Stimulated activated CD8-positive, alpha-beta memory T cell treated with anti-CD3 and anti-CD28 coated beads, Interleukin-12 subunit alpha, Interleukin-12 subunit beta, amount 100 ng/mL, for 24 hours (primary cell): ENCODE results near the gene DUSP15.
"Not testable (repeated sequence)": the region's sequence is repeated elsewhere in the genome, so short reads cannot be mapped to it uniquely, and the experiment has no call there.

Source experiments
- DNase-seq: peaks from one replicate; pipeline ENCODE4 v3.0.0-alpha.2; 2020; ENCODE audit errors: extremely low read depth

The DUSP15 gene

DNA sequence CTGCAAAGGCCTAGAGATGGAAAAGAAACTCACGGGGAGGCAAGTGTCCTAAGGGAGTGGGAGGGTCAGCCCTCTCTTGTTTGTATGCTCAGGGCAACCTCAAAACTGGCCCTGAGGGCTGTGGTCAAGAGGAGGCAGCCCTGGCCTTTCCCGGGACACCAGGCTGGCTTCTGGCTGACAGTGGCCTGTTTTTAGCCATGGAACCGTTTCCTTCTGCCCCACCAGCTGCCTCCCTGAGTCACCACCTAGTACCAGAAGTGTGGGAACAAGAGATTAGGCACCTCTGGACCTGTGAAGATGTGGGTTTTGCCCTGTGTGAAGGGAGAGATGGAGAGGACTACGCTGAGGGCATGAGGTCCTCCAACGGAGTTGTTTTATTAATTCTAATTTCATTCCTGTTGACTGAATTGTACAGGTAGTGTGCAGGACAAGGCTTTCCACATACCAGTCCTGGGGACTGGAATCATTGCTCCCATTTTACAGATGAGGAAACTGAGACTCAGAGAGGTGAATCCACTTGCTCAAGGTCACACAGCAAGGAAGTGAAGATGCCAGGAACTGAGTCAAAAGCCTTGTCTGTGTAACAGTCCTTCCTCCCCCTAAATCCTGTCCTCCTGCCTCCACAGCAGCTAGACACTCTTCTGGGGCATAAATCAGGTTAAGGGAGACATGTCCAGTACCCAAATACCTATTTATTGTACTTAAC, 30.4 kb downstream of the DUSP15 start:
- no peak for DNase-seq

DNA sequence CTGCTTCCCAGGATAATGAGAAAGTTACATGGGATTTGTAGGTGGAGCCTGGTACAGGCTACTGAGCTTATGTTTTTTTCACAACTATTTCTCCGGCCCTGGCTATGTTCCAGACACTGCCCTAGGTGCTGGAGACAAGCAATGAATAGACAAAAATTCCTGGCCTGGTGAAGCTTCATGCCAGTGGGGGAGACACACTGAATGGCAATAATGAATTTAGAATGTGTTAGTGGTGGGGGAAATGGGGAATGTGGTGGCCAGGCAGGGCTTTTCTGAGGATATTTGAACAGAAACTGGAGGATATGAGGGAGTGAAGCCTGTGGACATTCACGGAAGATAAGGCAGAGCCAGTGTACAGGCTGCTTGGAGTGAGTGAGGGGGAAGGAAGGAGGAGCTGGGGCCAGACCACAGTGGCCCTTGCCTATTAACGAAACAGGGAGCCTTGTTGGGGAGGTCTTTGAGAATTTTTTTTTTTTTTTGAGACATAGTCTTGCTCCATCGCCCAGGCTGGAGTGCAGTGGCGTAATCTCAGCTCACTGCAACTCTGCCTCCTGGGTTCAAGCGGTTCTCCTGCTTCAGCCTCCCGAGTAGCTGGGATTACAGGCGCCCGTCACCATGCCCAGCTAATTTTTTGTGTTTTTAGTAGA, 31.6 kb downstream of the DUSP15 start:
- no peak for DNase-seq

DNA sequence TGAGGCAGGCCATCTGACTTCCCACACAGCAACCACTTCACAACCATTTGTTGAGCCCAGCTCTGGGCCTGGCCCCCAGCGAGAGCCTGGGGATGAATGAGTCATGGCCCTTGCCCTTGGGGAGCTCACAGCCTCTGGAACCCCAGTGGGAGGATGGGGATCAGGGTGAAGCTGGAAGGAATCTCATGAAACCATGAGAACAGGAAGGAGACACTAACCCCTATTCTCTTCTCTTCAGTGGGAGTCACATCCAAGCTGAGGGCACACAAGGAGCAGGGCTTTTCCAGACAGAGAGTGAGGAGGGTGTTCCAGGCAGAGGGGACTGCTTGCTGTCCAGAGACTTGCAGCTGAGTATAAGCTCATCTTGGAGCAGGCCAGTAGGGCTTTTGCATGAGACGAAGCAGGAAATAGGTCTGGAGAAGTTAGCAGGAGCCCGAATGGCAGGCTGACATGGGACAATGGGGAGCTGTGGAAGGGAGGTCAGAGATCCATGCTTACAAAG, 32.4 kb downstream of the DUSP15 start:
- no peak for DNase-seq

DNA sequence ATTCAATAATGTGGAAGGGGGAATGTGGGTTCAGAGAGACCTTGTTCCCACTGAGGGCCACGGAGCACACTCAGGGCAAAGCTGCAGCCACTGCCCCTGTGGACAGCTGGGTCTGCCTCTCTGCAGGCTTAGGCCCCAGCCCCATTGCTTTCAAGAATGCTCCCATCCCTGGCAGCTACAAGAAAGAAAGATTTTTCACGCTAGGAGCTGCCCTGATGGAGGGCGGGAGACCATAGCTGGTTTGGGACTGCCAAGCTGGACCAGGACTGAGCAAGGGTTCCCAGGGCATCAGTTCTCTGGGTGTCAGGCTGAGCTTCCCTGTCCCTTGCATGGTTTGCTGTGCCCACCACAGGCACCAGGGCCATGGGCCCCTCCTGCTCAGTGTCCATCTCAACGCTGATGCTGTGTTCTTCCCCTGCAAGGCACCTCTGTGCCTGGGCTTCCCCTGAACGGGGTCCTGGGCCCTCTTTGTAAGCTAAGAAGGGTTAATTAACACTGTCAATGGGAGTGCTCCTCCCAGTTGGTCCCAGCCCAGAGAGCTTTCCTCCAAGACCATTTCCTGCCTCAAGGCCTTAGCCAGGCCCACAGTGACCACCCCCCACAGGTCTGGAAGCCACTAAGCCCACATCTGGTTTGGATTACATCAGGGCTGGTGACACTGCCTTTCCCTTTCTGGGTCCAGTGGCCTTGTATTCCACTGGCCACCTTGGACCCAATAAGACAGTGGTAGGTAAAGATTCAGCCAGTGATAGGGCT, 33.3 kb downstream of the DUSP15 start:
- DNase-seq, result no peak

DNA sequence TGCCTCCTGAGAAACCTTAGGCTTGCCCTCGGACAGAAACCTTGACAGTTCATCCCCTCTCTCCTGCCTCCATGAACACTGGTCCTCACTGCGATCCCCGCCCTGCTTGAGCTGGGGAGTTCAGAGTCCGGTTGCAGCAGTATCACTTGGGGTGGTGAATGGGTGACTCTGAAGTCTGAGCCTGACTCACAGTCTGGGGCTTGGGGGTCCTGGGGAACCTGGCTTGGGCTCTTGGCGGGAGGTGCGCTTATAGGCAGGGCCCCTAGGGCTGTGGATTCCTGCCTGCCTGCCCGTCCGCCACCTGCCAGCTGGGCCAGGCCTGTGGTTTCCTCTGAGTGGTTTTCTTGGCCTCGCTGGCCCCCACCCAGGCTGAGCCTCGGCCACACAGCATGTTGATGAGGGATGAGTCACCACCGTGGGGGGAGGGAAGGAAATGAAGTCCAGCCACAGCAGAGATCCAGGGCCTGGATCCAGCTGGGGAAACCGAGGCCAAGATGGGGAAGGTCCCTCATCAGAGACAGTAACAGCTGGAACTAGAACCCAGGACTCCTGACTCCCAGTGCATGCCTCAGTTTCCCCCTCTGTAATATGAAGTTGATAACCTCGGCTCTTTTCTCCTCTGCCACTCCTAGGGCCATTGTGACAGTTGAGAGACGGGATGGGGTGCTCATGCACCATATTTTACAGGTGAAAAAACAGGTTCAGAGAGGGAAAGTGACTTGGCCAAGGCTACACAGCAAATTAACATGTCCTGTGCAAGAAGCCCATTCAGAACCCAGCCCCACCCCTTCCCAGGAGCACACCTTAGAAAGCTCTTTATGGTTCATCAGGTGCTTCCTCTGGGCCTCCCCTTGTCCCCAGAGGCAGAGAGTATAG, 34.1 kb downstream of the DUSP15 start:
- no peak for DNase-seq

DNA sequence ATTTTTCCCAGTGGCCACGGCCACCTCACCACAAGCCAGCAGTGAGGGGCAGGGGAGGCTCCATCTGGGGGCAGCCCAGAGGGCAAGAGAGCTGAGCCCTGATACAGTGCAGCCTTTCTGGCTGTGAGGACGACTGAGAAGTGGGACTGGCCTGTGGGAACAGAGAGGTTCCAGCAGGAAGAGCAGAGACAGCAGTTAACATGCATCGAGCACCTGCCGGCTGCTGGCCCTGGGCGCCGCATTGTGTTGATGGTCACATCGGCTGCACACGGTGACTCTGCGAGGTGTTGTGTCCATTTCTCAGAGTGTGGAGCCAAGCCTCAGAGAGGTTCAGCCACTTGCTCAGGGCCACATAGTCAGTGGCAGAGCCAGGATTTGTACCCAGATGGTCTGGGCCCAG, 34.8 kb downstream of the DUSP15 start:
- DNase-seq, result no peak

DNA sequence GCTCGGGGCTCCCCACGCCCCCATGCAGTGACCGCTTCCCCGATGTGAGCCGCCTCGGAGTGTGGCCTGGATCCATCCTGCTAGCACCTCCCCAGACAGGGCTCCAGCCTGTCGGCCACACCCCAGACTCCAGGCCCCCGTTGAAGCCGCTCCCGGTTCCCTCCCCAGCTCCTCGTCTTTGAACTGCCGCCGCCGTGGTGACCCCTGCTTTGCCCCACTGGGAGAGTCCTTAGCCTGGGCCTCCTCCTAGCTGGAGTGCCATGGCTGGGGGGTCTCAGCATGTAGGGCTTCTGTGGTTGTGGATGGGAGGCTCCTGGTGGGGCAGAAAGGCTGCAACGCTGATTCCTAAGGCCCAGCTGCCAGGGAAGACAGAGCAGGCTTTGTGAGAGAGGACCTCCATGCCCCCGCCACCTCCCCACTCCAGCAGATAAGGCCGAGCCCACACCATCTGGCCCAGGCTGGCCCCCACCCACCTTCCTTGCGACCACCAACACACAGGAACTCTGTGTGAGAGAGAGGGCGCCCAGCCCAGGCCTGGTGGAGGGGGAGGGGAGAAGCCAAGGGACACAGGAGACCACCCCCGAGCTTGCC, 36.3 kb downstream of the DUSP15 start:
- DNase-seq, result no peak

DNA sequence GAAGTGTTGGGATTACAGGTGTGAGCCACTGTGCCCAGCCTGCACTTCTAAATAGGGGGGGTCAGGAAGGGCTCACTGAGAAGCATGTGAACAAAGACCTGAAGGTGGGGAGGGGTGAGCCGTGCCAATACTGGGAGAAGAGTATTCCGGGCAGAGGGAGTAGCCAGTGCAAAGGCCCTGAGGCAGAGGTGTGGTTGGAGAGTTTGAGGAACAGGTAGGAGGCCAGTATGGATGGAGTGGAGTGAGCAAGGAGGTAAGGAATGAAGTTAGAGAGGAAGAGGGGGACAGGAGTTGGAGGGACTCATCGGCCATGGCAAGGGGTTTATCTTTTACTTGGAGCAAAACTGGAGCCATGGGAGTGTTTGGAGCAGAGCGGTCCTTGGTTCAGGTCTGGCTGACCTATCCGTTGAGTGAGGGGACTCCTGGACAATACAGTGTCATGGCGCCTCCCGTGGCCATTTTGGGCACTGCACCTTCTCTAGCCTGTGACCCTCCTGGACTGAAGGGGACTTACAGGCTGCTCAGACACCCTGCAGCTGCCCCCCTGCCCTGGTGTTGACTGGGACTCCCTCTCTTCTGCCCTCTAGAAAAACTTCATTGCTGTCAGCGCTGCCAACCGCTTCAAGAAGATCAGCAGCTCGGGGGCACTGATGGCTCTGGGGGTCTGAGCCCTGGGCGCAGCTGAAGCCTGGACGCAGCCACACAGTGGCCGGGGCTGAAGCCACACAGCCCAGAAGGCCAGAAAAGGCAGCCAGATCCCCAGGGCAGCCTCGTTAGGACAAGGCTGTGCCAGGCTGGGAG, 37.0 kb downstream of the DUSP15 start:
- DNase-seq, result peak; percentile 24

DNA sequence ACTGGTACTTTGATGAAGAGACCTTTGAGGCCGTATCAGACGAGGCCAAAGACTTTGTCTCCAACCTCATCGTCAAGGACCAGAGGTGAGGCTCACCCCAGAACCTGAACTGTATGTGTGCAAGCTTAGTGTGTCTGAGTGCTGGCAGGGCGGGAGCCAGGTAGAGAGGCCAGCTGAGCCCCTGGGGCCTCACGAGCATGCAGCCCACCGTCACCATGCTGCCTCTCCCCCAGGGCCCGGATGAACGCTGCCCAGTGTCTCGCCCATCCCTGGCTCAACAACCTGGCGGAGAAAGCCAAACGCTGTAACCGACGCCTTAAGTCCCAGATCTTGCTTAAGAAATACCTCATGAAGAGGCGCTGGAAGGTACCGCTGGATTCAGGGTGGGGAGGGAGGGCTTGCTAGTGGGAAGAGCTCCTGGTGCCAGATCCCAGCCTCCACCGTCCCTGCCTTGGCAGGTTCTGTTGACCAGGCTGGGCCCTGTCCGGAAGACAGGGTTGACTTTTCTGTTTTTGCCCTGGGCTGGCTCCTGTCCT, 38.5 kb downstream of the DUSP15 start:
- no peak for DNase-seq

DNA sequence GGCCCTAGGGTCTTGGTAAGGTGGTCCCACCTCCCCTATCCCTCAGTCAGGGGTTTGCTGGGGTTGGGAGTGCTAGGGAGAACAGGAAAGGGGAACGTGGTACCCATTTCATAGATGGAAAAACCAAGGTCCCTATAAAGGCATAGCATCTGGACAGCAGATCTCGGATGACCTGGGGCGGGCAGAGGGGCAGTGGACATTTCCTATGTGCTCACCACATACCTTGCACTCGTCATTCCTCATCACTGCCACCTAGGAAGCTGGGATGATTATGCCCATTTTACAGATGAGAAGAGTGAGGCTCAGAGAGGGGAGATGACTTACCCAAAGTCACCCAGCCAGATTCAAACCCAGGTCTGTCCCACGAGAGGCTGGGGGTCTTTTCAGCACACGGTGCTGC, 39.1 kb downstream of the DUSP15 start:
- DNase-seq, result no peak

DNA sequence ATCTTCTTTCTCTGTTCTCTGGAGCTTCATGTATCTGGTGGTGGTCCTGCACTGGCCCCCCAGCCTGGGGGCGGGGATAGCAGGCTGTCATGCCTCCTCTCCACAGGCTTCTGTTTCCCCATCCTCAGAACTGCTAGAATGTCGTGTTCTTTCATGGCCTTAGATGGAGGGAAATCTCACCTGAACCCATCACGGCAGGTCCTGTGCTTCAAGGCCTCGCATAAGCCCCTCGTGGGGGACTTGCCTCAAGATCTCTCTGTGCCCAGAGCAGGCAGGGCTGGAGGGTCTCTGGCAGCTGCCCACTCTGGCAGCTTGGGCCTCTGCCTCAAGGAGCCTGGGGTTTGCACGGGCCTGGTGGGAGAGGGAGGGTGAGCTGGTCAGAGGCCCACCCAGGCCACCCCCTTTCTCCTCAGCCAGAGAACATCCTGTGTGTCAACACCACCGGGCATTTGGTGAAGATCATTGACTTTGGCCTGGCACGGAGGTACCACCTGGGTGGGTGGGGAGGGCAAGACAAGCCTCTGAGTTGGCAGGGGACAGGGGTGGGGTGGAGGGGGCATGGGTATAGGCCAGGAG, 39.8 kb downstream of the DUSP15 start:
- no peak for DNase-seq

DNA sequence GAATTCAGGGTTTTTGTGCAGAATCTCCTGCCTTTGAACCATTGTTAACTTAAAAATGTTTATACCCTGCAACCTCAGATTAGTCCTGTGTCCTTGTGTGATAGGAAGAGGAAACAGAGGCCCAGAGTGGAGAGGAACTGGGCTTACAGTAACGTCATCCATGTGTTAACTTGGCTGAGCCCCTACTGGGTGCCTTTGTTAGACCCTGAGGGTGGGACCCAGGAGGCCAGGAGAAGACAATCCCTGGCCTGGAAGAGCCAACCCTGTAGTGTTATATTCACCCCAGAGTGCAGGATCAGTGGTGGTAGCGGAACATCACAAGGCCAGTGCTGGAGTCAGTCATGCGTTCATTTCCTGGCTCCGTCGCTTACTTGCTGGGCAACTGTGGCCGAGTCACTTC, 40.6 kb downstream of the DUSP15 start:
- no peak for DNase-seq

DNA sequence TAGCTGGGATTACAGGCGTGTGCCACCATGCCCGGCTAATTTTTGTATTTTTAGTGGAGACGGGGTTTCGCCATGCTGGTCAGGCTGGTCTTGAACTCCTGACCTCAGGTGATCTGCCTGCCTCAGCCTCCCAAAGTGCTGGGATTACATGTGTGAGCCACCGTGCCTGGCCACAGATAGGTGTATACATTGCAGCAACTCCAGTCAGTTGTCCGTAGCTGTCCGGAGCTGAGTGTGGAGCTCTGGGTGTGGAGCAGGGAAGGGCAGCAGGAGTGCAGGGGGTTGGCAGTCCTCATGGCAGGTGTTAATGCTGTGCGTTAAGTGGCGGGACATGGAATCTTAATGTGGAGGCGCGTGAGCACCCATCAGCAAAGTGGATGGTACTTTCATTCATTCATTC, 42.3 kb downstream of the DUSP15 start:
- not testable (repeated sequence) for DNase-seq

DNA sequence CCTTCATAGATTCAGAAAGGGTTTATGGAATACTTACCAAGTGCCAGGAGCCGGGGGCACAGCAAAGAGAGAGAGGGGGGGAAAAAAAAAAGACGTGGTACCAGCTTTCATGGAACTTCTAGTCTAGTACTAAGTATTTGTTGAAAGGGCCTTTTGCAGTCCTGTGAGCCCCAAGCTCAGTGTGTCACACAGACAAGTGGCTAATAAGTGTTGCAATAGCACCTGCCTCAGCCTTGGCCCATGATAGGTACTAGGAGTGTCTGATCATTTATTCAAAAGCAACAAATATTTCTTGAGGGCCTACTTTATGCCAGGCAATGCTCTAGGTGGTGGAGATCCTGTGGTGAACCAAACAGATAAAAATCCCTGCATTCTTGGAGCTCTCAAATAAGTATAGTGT, 43.3 kb downstream of the DUSP15 start:
- DNase-seq, result no peak

DNA sequence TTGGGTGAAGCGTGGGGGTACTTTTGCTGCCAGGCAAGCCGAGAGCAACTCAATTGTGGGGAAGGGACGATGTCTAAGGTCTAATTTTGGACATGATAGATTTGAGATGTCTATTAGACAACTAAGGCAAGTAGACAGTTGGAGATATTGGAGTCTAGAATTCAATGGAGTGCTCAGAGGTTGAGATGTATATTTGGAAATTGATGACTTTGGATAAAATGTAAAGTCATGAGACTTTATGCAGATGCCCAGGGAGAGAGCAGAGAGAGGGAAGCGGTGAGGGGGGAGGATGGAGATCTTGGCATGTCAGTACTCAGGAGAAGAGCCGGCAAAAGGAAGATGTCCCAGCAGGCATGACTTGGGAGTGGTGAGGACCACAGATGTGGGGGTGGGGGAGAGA, 44.3 kb downstream of the DUSP15 start:
- no peak for DNase-seq

DNA sequence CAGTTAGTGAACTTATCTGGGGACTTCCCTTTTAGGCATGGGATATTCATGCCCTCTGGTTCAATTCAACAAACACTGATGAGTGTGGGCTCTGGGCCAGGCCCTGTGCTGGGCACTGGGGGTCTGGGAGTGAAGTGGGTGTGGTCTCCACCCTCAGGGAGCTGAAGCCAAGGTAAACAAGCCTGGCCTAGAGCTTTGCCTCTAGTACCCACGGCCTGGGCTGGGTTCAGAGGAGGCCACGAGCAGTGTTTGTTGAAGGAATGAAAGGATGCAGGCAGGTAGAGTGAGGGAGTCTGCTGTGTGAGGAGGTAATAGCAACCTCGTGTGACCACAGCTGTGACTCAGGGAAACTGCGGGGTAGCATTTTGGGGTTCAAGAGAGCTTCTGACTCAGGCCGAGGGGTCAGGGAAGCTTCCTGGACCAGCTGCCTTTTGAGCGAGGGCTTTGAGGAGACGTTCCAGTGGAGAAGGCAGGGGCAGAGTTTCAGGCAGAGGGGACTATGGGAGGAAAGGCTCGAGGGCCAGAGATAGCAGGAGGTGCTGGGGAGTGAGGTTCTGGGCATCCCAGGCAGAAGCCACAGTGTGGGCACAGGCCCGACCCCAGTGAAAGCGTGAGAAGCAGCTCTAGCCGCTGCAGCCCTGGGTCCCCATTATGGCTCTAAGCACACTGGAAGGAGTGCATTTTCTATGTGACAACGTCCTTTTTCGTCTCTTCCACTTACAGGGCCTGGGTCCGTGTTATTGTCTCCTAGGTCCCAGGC, 45.6 kb downstream of the DUSP15 start:
- no peak for DNase-seq

DNA sequence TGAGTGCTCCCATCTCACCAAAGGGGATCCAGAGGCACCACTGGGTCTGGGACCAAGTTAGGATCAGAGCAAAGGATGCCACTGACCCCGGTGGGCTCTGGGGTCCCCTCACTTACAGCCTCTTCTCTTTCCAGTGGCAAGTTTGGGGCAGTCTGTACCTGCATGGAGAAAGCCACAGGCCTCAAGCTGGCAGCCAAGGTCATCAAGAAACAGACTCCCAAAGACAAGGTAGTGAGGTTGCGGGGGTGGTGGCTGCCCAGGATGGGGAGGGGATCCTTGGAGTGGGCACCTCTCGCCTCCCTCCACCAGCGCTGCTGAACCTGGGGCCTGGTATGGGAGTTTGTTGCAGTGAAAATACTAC, 46.2 kb downstream of the DUSP15 start:
- no peak for DNase-seq

DNA sequence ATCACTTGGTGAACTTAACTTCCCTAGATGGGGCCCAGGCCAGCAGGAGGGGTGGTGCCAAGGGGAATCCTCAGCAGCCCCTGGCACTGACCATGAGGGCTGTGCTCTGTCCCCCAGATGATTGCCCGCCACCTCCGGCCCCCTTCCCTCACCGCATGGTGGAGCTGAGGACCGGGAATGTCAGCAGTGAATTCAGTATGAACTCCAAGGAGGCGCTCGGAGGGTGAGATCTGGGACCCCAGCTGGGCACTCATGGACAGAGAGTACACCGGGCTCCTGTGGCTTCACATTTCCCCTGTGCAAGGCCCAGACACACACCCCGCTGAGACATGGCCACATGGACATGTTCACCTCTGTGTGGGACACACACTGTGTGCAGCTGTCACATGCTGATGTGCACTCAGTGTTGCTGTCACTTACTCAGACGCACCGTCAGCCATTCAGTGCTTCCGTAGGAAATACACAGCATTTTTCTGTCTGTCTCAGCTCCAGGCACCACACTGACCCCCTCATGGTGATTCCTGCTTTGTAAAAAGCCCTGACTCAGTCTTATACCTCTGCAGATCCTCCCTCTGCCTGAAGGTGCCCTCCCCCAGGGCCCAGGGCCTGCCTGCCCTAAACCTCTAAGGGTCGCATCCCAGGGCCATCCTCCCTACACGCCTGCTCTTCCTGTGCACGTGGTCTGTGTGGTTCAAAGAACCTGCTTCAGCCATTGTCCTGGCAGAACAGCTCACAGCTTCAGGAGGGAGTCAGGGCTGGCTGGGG, 46.8 kb downstream of the DUSP15 start:
- no peak for DNase-seq
